Stimulated activated CD4-positive, alpha-beta T cell treated with anti-CD3 and anti-CD28 coated beads, Interleukin-4, amount 100 ng/mL, for 1 hour (primary cell): Measurements from ENCODE around the gene STARD8.

ENCODE experiments used
- DNase-seq: peaks from one replicate; pipeline ENCODE4 v3.0.0-alpha.2; 2020

The STARD8 gene

DNA sequence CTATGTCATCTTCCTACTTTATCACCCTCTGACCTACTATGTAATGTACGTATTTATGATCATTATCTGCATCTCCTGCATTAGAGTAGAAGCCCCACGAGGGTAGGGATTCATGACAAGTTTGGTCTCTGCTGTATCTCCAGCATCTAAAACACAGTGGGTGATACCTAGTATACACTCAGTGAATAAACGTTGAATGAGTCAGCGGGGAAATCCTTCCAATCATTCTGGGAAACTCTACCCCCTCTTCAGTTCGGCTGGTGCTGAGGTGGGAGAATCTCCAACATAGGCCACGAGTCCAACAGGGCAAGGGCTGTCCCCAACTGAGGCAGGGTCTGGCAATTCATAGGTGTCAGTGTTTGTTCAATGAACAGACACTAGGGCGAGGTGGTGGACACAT lies 106.9 kb downstream of the STARD8 start:
- no peak for DNase-seq

DNA sequence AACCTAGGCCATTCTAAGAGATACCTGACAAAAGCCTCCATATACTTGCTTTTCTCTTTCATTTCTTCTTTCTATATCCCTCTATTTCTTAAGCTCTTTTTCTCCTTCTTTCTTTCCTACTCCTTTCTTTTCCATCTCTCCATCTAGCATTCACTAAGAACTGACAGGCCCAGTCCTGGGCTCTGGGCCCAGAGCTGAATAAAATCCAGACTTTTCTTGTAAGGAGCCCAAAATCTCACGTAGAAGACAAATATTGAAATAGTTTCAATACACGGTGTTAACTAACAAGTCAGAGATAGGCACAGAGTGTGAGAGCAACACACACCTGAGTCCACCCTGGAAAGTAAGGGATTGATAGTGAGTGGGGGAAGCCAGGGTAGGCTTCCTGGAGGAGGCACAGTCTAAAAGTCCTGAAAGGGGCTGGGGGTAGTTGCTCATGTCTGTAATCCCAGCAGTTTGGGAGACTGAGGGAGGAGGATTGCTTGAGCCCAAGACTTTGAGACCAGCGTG lies 108.2 kb downstream of the STARD8 start:
- DNase-seq: no peak

DNA sequence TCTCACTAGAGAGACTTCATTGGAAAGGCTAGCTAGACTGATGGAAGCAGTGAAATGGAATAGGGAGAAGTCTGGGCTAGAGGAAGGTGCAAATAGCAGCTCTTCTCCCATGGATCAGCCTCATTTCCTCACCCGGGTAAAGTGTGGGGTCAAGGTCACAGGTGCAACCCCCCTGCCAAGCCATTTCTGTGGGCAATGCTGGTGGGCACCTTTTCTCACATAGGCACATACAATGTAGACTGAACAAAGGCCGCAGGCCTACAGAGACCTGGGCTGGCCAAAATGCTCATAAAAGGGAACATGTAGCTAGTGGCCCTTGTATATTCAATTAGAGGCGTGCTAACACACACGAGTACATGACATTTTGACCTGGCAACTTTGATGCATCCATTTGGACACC lies 109.9 kb downstream of the STARD8 start:
- DNase-seq: no peak

DNA sequence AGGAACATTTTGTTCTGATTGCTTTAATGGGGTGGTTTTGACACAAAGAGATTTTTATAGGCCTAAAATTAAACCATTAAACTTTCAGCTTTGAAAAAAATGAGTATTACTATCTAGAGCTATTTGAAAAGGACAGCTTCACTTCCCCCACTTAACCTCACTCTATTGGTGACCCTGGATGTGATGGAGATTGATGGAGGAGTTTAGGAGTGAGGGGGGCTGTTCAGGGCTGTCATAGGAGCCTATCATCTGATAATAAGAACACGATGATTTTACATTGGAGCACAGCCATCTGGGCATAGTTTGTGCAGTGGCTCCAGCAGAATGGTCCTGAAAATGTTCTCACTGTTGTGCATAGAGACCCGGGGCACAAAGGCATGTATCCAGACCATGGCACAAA lies 110.3 kb downstream of the STARD8 start:
- no peak for DNase-seq

DNA sequence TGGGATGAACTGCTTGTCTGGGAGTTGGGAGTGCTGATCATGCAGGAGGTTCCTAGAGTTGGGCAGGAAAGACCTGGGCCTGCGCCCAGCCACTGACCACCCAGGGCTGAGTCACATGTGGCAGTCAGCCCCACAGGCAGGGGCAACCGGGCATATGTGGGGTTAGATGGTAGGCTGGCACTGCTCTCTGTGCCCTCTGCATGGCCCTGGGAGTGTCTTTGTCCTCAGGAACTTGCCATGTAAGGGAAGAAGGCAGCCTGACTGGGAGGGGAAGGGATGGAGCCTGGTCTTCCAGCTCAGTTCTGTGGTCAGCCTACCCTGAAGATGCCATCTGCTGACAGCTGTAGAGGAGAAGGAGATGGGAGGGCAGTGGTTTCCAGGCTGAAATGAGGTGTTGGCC lies 111.2 kb downstream of the STARD8 start:
- no peak for DNase-seq

DNA sequence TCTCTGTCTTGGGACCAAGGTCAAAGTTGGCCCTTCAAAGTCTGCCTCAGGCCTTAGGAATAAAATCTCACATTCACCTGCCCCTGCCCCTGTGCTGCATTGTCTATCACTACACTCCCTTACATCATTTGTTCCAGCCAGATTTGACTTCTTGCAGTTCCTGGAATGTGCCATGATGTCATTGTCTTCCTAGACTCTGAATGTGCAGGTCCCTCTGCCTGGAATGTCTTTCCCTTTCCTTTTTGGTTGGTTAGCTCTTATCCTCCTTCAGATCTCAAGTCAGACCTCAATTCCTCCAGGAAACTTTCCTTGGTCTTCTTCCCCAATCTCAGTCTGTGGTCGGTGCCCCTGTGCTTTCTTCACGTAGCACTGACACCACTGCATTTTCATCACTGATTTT lies 113.6 kb downstream of the STARD8 start:
- DNase-seq: no peak

DNA sequence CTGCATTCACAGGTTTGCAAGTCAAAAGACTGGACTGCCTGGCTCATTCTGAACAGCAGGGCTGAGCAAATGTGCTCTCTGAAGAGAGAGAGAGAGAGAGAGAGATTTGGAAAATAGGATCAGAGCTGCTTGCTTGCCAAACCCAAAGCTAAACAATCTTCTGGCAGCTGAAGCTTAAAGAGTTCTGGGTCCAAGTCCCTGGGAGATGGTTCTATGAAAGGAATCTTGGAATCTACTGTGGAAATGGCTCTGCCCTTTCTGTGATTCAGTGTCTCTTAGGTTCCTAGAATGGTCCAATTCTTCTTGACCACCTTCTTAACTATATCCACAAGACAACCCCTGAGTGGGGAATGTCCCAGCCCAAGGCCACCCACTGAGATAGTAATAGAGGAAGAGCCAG lies 115.3 kb downstream of the STARD8 start:
- DNase-seq: no peak

DNA sequence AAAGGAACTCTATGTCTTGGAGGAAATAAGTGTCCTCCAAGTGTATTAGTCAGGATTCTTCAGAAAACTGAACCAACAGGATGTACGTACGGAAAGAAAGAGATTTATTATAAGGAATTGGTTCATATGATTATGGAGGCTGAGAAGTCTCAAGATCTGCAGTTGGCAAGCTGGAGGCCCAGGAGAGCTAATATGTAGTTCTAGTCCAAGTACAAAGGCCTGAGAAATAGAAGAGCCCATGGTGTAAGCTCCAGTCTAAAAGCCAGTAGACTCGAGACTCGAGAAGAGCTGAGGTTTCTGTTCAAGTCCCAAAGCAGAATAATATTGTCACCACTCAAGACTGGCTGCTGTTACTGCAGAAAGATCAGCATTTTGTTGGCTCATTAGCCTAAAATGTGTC lies 116.0 kb downstream of the STARD8 start:
- DNase-seq: no peak
